Motor neuron (in vitro differentiated cells): Measurements from ENCODE around the gene FAXC. TPM values are rescaled to one million over a fixed set of nuclear protein-coding genes. Genes with fewer than 3 reads are reported as not detected.
A peak's percentile ranks its signal among the peaks of the same experiment; 100 is the strongest.

Source experiments
- ATAC-seq, 8 experiments: fragments of 200-7000 bp; cut with Tn5 transposase; replicated peaks in 6 of 8; 2 replicates each; pipeline ENCODE4 v1.8.0; 2021; ENCODE audit warnings: mild to moderate bottlenecking in 8 of 8, moderate library complexity in 8 of 8
- H3K27ac ChIP-seq, 2 donors: fragments of 250-450 bp; sonication (Bioruptor Pico); 2 replicates each; pipeline ENCODE4 v1.9.0; 2021; ENCODE audit warnings: antibody characterized with exemption in 2 of 2, mild to moderate bottlenecking in 2 of 2, moderate library complexity in 1 of 2
- H3K4me1 ChIP-seq, 2 donors: fragments of 250-450 bp; sonication (Bioruptor Pico); replicated peaks in 1 of 2; 2 replicates each; pipeline ENCODE4 v1.6.1; 2021; ENCODE audit warnings: antibody characterized with exemption in 2 of 2, mild to moderate bottlenecking in 2 of 2, moderate library complexity in 1 of 2
- H3K4me3 ChIP-seq, 5 donors: fragments of 250-450 bp; sonication (Bioruptor Pico); 2 replicates each; pipeline ENCODE4 v1.9.0; 2021; ENCODE audit warnings: antibody characterized with exemption in 5 of 5, mild to moderate bottlenecking in 5 of 5, moderate library complexity in 4 of 5
- WGBS, 10 experiments: fragments of 450-650 bp; shearing (Covaris generic); methylation state at CpG; one replicate each; pipeline ENCODE4 v1.0.0; 2022; 5-methylcytosine and 5-hydroxymethylcytosine counted together
- in situ Hi-C, 9 experiments: fragments of 400-800 bp; cut with MboI; loops; one replicate each; pipeline ENCODE4 v1.15.0; 2021; ENCODE audit warnings: low sequenced_read_pairs in 9 of 9, low pct_unique_long_range_greater_than_20kb in 2 of 9; ENCODE audit not compliant: unreplicated experiment in 9 of 9
- total RNA-seq, 8 experiments: library from RNA; unstranded; fragments of 300-600 nt; gene quantifications; 2 replicates each; pipeline versions ENCODE4 v1.2.3 to v1.2.4, GENCODE V29; 2022

Gene FAXC
- total RNA-seq = 10 to 100 TPM in 5 of 8 experiments, 1 to 10 TPM in 1, under 1 TPM in 2; 0.31 to 33.3 (median 21.2) TPM

- in situ Hi-C loops = no loop called here
- Histone ChIP-seq H3K27ac (peak within 1 kb of the TSS; percentile 69 to 85), H3K4me3 (peak within 1 kb of the TSS; percentile 52 to 79 (median 63)), H3K4me1 (peaks cover 9 to 21% of the 10 kb centered on the region in 2 donors)
- ATAC-seq = peak; percentile 81 to 86 (median 84)
- 0% methylated on average over 1 to 4 of the region's 108 CpGs; no CpG with 5 or more reads in 4 of the 10 experiments for WGBS, 10 experiments
These were observed at the start of gene FAXC for GRCh38 chr6:99349171-99350141. Gene FAXC, minus strand, starts transcription at chr6:99349674. Its CDS starts 302 bp downstream, at chr6:99349372.

- Histone ChIP-seq H3K4me3 (no peak overlapping the region), H3K4me1 (peaks cover 3 to 5% of the 10 kb centered on the region in 2 donors), H3K27ac (no peak overlapping the region)
- 33 to 67% methylated on average over 1 of the region's 1 CpG; no CpG with 5 or more reads in 8 of the 10 experiments for WGBS, 10 experiments
- ATAC-seq = no peak
- in situ Hi-C loops = no loop called here
These were observed 47.8 kb upstream of the FAXC start for GRCh38 chr6:99397287-99397686.

GRCh38 chr6:99393698-99394531 is 44.4 kb upstream of the FAXC start, which contains the start of gene COQ3:
Gene COQ3, minus strand, starts transcription at chr6:99394195. Its CDS starts 16 bp downstream, at chr6:99394179.
- H3K4me3 ChIP-seq = peak within 1 kb of the TSS; percentile 57 to 77 (median 62)
- WGBS, 10 experiments = 0 to 47% (median 17%) methylated on average over 4 to 22 of the region's 56 CpGs
- in situ Hi-C loops = no loop called here
- H3K27ac ChIP-seq = peak within 1 kb of the TSS; percentile 90 to 92
- H3K4me1 ChIP-seq = peaks cover 3 to 5% of the 10 kb centered on the region in 2 donors
- ATAC-seq = peak; percentile 88 to 98 (median 95)

- in situ Hi-C loops = no loop called here
- peak overlapping the region; percentile 57 to 77 (median 62) for H3K4me3 ChIP-seq
- H3K27ac ChIP-seq = peak overlapping the region; percentile 90 to 92
- peak in 7 of 8 experiments; percentile 15 to 26 (median 20) for ATAC-seq
- H3K4me1 ChIP-seq = peaks cover 3 to 5% of the 10 kb centered on the region in 2 donors
- WGBS, 10 experiments = 0 to 36% (median 29%) methylated on average over 1 to 2 of the region's 2 CpGs; no CpG with 5 or more reads in 1 of the 10 experiments
These were observed 43.9 kb upstream of the FAXC start for GRCh38 chr6:99393366-99393697.

- in situ Hi-C loops = no loop called here
- WGBS, 10 experiments = 64 to 100% (median 95%) methylated on average over 2 to 3 of the region's 3 CpGs; no CpG with 5 or more reads in 2 of the 10 experiments
- H3K4me1 ChIP-seq = peaks cover 3 to 5% of the 10 kb centered on the region in 2 donors
- ATAC-seq = no peak
- no peak overlapping the region for H3K4me3 ChIP-seq
- no peak overlapping the region for H3K27ac ChIP-seq
These were observed 41.4 kb upstream of the FAXC start for GRCh38 chr6:99390896-99391295.

- in situ Hi-C loops = no loop called here
- Histone ChIP-seq H3K27ac (no peak overlapping the region), H3K4me3 (no peak overlapping the region), H3K4me1 (no peaks in the 10 kb centered on the region)
- no peak for ATAC-seq
- whole genome bisulfite sequencing, 10 experiments = 67 to 100% (median 94%) methylated on average over 2 to 3 of the region's 3 CpGs; no CpG with 5 or more reads in 7 of the 10 experiments
These were observed 35.0 kb upstream of the FAXC start for GRCh38 chr6:99384507-99384906.

GRCh38 chr6:99378636-99379035 is 29.2 kb upstream of the FAXC start:
- Histone ChIP-seq H3K4me3 (no peak overlapping the region), H3K27ac (no peak overlapping the region), H3K4me1 (peaks cover 0 to 4% of the 10 kb centered on the region in 2 donors)
- ATAC-seq = no peak
- in situ Hi-C loops = no loop called here

- in situ Hi-C loops = no loop called here
- H3K4me3 ChIP-seq = no peak overlapping the region
- no peaks in the 10 kb centered on the region for H3K4me1 ChIP-seq
- no peak overlapping the region for H3K27ac ChIP-seq
- ATAC-seq = no peak
These were observed 20.1 kb upstream of the FAXC start for GRCh38 chr6:99369533-99369932.

GRCh38 chr6:99366852-99367251 is 17.4 kb upstream of the FAXC start:
- peak in 3 of 8 experiments; percentile 53 to 73 (median 72) for ATAC-seq
- in situ Hi-C loops = no loop called here
- WGBS, 10 experiments = 63 to 100% (median 96%) methylated on average over 1 to 2 of the region's 2 CpGs; no CpG with 5 or more reads in 2 of the 10 experiments
- H3K4me1 ChIP-seq = no peaks in the 10 kb centered on the region
- no peak overlapping the region for H3K4me3 ChIP-seq
- H3K27ac ChIP-seq = no peak overlapping the region

GRCh38 chr6:99364026-99364425 is 14.6 kb upstream of the FAXC start:
- in situ Hi-C loops = no loop called here

GRCh38 chr6:99362678-99363268 is 13.3 kb upstream of the FAXC start:
- WGBS, 10 experiments = 20 to 100% (median 83%) methylated on average over 1 of the region's 1 CpG; no CpG with 5 or more reads in 5 of the 10 experiments
- no peak for ATAC-seq

More at GRCh38 chr6:99364026-99364425, 14.6 kb upstream of the FAXC start:
- no peak overlapping the region for H3K27ac ChIP-seq
- WGBS, 10 experiments = 29 to 100% (median 77%) methylated on average over 1 to 5 of the region's 5 CpGs
- ATAC-seq = no peak
- H3K4me1 ChIP-seq = no peaks in the 10 kb centered on the region
- no peak overlapping the region for H3K4me3 ChIP-seq

GRCh38 chr6:99359800-99360199 is 10.3 kb upstream of the FAXC start:
- ATAC-seq = no peak
- 0 to 92% (median 56%) methylated on average over 1 of the region's 1 CpG for WGBS, 10 experiments
- H3K4me3 ChIP-seq = no peak overlapping the region
- in situ Hi-C loops = no loop called here
- H3K4me1 ChIP-seq = no peaks in the 10 kb centered on the region
- no peak overlapping the region for H3K27ac ChIP-seq

More at GRCh38 chr6:99362678-99363268, 13.3 kb upstream of the FAXC start:
- H3K27ac ChIP-seq = no peak overlapping the region
- no peak overlapping the region for H3K4me3 ChIP-seq
- in situ Hi-C loops = no loop called here
- no peaks in the 10 kb centered on the region for H3K4me1 ChIP-seq
